Left ventricle myocardium inferior (tissue), 1 donor: Measurements from ENCODE around the gene OR4D9. TPM values are rescaled to one million over a fixed set of nuclear protein-coding genes. Genes with fewer than 3 reads are reported as not detected.

Experiments used
- DNase-seq: peaks from one replicate; pipeline ENCODE4 v3.0.0-alpha.2; 2020
- H3K27ac ChIP-seq: fragments of 200-600 bp; replicated peaks from 2 replicates; pipeline ENCODE4 v1.8.0; 2021
- H3K27me3 ChIP-seq: fragments of 200-600 bp; 2 replicates; pipeline ENCODE4 v1.8.0; 2021; ENCODE audit warnings: low read depth
- H3K36me3 ChIP-seq: fragments of 200-600 bp; 2 replicates; pipeline ENCODE4 v1.8.0; 2021
- H3K4me1 ChIP-seq: fragments of 200-600 bp; 2 replicates; pipeline ENCODE4 v1.8.0; 2021
- H3K4me3 ChIP-seq: fragments of 200-600 bp; 2 replicates; pipeline ENCODE4 v1.8.0; 2021; ENCODE audit warnings: mild to moderate bottlenecking, moderate library complexity
- H3K9me3 ChIP-seq: fragments of 200-600 bp; replicated peaks from 2 replicates; pipeline ENCODE4 v1.8.0; 2021
- intact Hi-C: fragments of 100-400 bp; cut with micrococcal nuclease; formaldehyde crosslinking; loops from one replicate; pipeline ENCODE4 v1.11.0; 2022
- total RNA-seq: library from RNA; stranded (reverse); fragmentation: NEBNext Ultra II Directional; extraction: Animal tissue kit (Norgen Biotek cat#: 25700); gene quantifications from one replicate; pipeline ENCODE4 v1.2.1, GENCODE V29; 2021
- TF ChIP-seq, protein P1 (sequence below): fragments of 200-600 bp; IDR thresholded peaks from 2 replicates; pipeline ENCODE4 v1.8.0; 2021; ENCODE audit warnings: antibody characterized with exemption, mild to moderate bottlenecking, borderline replicate concordance
- donor health status: DM: no; HTN: yes; CAD: no; lungs with severe emphysema.

Gene OR4D9
- total RNA-seq, 1 donor from 2014 or later, result not detected

DNA sequence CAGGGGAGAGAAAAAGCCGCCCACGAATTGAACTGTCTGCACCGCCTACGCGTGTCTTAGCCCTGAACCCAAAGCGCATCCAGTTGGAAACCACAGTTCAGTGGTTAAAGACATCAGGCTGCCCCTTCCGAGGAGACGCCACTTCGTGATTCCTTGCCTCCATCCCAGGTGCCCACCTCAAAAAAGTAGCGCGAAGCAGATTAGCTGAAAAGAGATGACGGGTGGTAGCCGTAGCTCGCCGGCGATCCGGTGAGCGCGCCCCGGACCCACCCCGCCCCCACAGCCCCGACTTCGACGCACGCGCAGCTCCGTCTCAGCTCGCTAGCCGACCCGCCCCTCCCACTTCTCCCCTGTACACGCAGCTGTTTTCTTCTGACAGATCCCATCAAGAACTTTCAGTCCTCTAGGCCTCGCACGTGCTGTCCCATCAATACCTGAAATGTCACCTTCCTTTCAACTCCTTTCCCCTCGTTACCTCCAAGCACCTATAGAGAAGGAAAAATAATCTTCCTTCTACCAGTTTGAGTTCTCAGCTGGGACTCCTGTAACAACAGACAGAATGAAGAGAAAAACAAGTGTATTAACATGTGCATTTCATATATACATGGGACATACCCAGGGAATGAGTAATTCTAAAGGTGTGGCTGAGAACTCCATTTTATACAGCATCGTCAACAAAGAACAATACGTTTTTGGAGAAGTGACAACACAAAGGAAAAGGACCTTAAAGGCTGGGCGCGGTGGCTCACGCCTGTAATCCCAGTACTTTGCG is 49.5 kb downstream of the OR4D9 start:
- Histone ChIP-seq H3K9me3 (no peaks in the 10 kb centered on the region), H3K27me3 (no peaks in the 10 kb centered on the region), H3K27ac (peak overlapping the region; percentile 93), H3K4me1 (peaks cover 28% of the 10 kb centered on the region), H3K4me3 (peak overlapping the region; percentile 90), H3K36me3 (no peaks in the 10 kb centered on the region)
- TF ChIP-seq, protein P1, sequence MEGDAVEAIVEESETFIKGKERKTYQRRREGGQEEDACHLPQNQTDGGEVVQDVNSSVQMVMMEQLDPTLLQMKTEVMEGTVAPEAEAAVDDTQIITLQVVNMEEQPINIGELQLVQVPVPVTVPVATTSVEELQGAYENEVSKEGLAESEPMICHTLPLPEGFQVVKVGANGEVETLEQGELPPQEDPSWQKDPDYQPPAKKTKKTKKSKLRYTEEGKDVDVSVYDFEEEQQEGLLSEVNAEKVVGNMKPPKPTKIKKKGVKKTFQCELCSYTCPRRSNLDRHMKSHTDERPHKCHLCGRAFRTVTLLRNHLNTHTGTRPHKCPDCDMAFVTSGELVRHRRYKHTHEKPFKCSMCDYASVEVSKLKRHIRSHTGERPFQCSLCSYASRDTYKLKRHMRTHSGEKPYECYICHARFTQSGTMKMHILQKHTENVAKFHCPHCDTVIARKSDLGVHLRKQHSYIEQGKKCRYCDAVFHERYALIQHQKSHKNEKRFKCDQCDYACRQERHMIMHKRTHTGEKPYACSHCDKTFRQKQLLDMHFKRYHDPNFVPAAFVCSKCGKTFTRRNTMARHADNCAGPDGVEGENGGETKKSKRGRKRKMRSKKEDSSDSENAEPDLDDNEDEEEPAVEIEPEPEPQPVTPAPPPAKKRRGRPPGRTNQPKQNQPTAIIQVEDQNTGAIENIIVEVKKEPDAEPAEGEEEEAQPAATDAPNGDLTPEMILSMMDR, result no peak
- intact Hi-C loops, result no loop called here
- peak; percentile 88 for DNase-seq

DNA sequence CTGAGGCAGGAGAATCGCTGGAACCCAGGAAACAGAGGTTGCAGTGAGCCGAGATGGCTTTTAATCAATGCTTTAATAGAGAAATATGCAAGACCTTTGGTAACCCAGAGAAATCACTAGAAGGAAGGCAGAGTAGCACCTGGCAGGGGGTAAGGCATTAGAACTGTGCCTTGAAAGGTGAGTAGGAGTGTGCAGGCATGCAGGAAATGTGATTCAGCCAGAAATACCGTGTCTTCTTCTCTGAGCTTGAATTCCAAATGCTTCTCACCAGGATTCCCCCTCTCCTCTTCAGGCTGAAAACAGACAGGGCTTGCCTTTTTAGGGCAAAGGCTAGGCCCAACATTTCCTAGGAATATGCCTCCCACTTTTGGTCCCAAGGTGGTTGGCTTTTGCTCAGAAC is 51.0 kb downstream of the OR4D9 start:
- Histone ChIP-seq H3K36me3 (no peaks in the 10 kb centered on the region), H3K4me1 (peaks cover 14% of the 10 kb centered on the region), H3K9me3 (no peaks in the 10 kb centered on the region), H3K27me3 (no peaks in the 10 kb centered on the region), H3K4me3 (no peak overlapping the region), H3K27ac (no peak overlapping the region)
- intact Hi-C loops, result no loop called here
- no peak for DNase-seq
- TF ChIP-seq, protein P1, result no peak

Other genes starting within 250 kb of the OR4D9 start
- gene OR5AN1, start 152.6 kb upstream of the OR4D9 start, total RNA-seq, result not detected
- not detected for gene OR5A2, start 85.1 kb upstream of the OR4D9 start, total RNA-seq
- gene OR5A1, start 75.1 kb upstream of the OR4D9 start, total RNA-seq, result not detected
- gene OR4D6, start 54.6 kb upstream of the OR4D9 start, total RNA-seq, result not detected
- gene OR4D10, start 38.2 kb upstream of the OR4D9 start, total RNA-seq, result not detected
- gene OR4D11, start 8.0 kb upstream of the OR4D9 start, total RNA-seq, result not detected
- 30.0 TPM for gene OSBP, start 104.2 kb downstream of the OR4D9 start, total RNA-seq
- gene PATL1, start 157.5 kb downstream of the OR4D9 start, total RNA-seq, result 21.1 TPM
- gene OR10V1, start 202.3 kb downstream of the OR4D9 start, total RNA-seq, result not detected
- 8.4 TPM for gene STX3, start 243.8 kb downstream of the OR4D9 start, total RNA-seq